CD14-positive monocyte (primary cell): ENCODE data around the gene CEP78. TPM values are rescaled to one million over a fixed set of nuclear protein-coding genes. Genes with fewer than 3 reads are reported as not detected.

Source experiments
- DNase-seq, 3 donors: peaks; one replicate each; pipeline ENCODE4 v3.0.0-alpha.2; 2011 to 2022
- H2AFZ ChIP-seq: 2 replicates; pipeline ENCODE4 v1.6.0; 2012; ENCODE audit warnings: mild to moderate bottlenecking, low read depth, low read length, inconsistent platforms; ENCODE audit not compliant: insufficient read depth, poor library complexity, severe bottlenecking
- H3K27ac ChIP-seq, 2 donors: 1 replicate in 1 of 2; 2 replicates in 1 of 2; pipeline ENCODE4 v1.5.1; 2012 to 2013; ENCODE audit warnings: low read length in 2 of 2, control low read depth in 1 of 2, inconsistent platforms in 1 of 2, low read depth in 1 of 2, mild to moderate bottlenecking in 1 of 2
- H3K27me3 ChIP-seq, 2 donors: one replicate each; pipeline versions ENCODE4 v1.6.0 to v1.6.1; 2011 to 2013; ENCODE audit warnings: low read length in 2 of 2; ENCODE audit not compliant: control insufficient read depth in 2 of 2, insufficient read depth in 2 of 2
- H3K36me3 ChIP-seq, 2 donors: replicated peaks in 1 of 2; 1 replicate in 1 of 2; 2 replicates in 1 of 2; pipeline versions ENCODE4 v1.5.1 to v1.6.1; 2012 to 2013; ENCODE audit warnings: low read length in 2 of 2, control low read depth in 1 of 2, inconsistent platforms in 1 of 2, mild to moderate bottlenecking in 1 of 2; ENCODE audit not compliant: insufficient read depth in 2 of 2, control insufficient read depth in 1 of 2
- H3K4me1 ChIP-seq, 2 donors: 1 replicate in 1 of 2; 2 replicates in 1 of 2; pipeline versions ENCODE4 v1.5.1 to v1.6.1; 2012 to 2013; ENCODE audit warnings: low read length in 2 of 2, control low read depth in 1 of 2, inconsistent platforms in 1 of 2, mild to moderate bottlenecking in 1 of 2, moderate library complexity in 1 of 2; ENCODE audit not compliant: insufficient read depth in 2 of 2, control insufficient read depth in 1 of 2
- H3K4me2 ChIP-seq: replicated peaks from 2 replicates; pipeline ENCODE3; 2012; ENCODE audit warnings: low read length, moderate library complexity, mild to moderate bottlenecking; ENCODE audit not compliant: poor library complexity, severe bottlenecking; ENCODE audit errors: extremely low read depth
- H3K4me3 ChIP-seq, 3 experiments: fragments of 200-600 bp in 1 of 3; sonication (generic) in 1 of 3; replicated peaks in 1 of 3; 1 replicate in 2 of 3; 2 replicates in 1 of 3; pipeline ENCODE4 v1.5.1; 2011 to 2013; ENCODE audit warnings: low read length in 3 of 3, mild to moderate bottlenecking in 3 of 3, control low read depth in 2 of 3, low read depth in 2 of 3, inconsistent platforms in 1 of 3, moderate library complexity in 1 of 3
- H3K79me2 ChIP-seq: 2 replicates; pipeline ENCODE4 v1.6.0; 2012; ENCODE audit warnings: mild to moderate bottlenecking, control low read depth, inconsistent platforms, low read length, moderate library complexity; ENCODE audit not compliant: insufficient read depth
- H3K9ac ChIP-seq: 2 replicates; pipeline ENCODE4 v1.6.0; 2017; ENCODE audit warnings: low read length, mild to moderate bottlenecking; ENCODE audit not compliant: insufficient read depth, poor library complexity, severe bottlenecking
- H3K9me3 ChIP-seq, 2 donors: replicated peaks in 1 of 2; 1 replicate in 1 of 2; 2 replicates in 1 of 2; pipeline versions ENCODE4 v1.5.1 to v1.6.1; 2012 to 2013; ENCODE audit warnings: low read length in 2 of 2, control low read depth in 1 of 2; ENCODE audit not compliant: control insufficient read depth in 1 of 2, insufficient read depth in 1 of 2
- H4K20me1 ChIP-seq: 2 replicates; pipeline ENCODE4 v1.6.0; 2012; ENCODE audit warnings: mild to moderate bottlenecking, low read length, control low read depth, moderate library complexity; ENCODE audit not compliant: insufficient read depth
- H3K27ac Mint-ChIP-seq, 7 donors: one replicate each; pipeline ENCODE4 v1.8.0; 2020; ENCODE audit warnings: mild to moderate bottlenecking in 7 of 7, mixed read lengths in 7 of 7, moderate library complexity in 6 of 7, inconsistent platforms in 2 of 7
- H3K27me3 Mint-ChIP-seq, 3 donors: one replicate each; pipeline ENCODE4 v1.8.0; 2021 to 2022; ENCODE audit warnings: low read depth in 3 of 3, mild to moderate bottlenecking in 3 of 3, mixed read lengths in 3 of 3, moderate library complexity in 3 of 3, inconsistent platforms in 1 of 3
- H3K36me3 Mint-ChIP-seq, 2 donors: one replicate each; pipeline ENCODE4 v1.8.0; 2020; ENCODE audit warnings: mixed read lengths in 2 of 2, inconsistent platforms in 1 of 2, mild to moderate bottlenecking in 1 of 2
- H3K4me1 Mint-ChIP-seq: one replicate; pipeline ENCODE4 v1.8.0; 2020; ENCODE audit warnings: mild to moderate bottlenecking, mixed read lengths
- H3K4me3 Mint-ChIP-seq, 2 donors: one replicate each; pipeline ENCODE4 v1.8.0; 2020; ENCODE audit warnings: mild to moderate bottlenecking in 2 of 2, mixed read lengths in 2 of 2, moderate library complexity in 1 of 2
- H3K9me3 Mint-ChIP-seq, 7 donors: one replicate each; pipeline ENCODE4 v1.8.0; 2020 to 2022; ENCODE audit warnings: mixed read lengths in 7 of 7, mild to moderate bottlenecking in 6 of 7, moderate library complexity in 6 of 7, inconsistent platforms in 2 of 7
- WGBS: methylation state at CpG from one replicate; pipeline ENCODE4 v1.1.5; 2013; ENCODE audit warnings: missing lambda C conversion rate; ENCODE audit not compliant: insufficient coverage; 5-methylcytosine and 5-hydroxymethylcytosine counted together
- intact Hi-C, 2 donors: fragments of 100-400 bp; cut with micrococcal nuclease; formaldehyde crosslinking; loops; one replicate each; pipeline versions ENCODE4 v1.15.0 to v1.15.1; 2023
- polyA plus RNA-seq, 3 donors: library from polyadenylated mRNA; depleted of rRNA in 1 of 3; unstranded in 2 of 3; stranded (reverse) in 1 of 3; fragments of 300-500 nt in 2 of 3; fragments of >200 nt in 1 of 3; fragmentation: Illumina TruSeq in 2 of 3; gene quantifications; 1 replicate in 2 of 3; 2 replicates in 1 of 3; pipeline ENCODE4 v1.2.3, GENCODE V29; 2012 to 2021
- TF ChIP-seq, protein P1 (sequence below): fragments of 200-600 bp; IDR thresholded peaks from one replicate; pipeline ENCODE4 v1.8.0; 2022; ENCODE audit warnings: antibody characterized with exemption, mild to moderate bottlenecking

The CEP78 gene
- polyA plus RNA-seq, 3 donors: 1.7 to 3.3 (median 2.5) TPM

DNA sequence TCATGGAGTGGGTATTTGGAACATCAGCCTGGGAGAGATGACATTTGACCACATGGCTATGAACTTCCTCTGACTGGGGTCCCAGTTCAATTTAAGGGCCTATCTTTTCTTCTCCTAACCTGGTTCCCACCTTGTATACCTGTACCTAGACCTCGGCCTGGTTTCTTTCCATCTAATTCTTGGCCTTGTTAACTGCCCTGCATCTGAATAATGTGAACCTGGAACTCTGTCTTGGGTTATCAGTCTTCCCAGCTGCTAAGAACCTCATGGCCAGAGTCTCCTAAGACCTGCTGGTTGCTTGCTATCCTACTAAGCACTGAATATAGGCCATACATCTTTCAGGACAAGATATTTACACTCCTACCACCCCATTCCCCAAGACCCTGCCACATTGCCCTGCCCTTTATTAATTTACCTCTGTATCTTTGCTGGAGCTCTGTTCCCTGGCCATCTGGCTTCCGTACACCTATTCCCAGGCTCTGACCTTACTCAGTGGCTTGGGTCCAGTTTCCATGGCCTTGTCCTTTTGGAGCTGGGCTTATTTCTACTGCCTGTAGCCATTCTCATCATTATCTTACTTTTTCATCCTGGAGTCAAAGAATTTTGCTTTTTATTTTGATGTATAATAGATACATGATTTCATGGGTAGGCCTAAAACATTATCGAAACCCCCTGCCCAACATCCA lies 67.6 kb downstream of the CEP78 start:
- Histone ChIP-seq H3K4me3 (no peak overlapping the region), H3K9me3 (no peaks in the 10 kb centered on the region), H2AFZ (no peak overlapping the region), H3K79me2 (no peaks in the 10 kb centered on the region), H4K20me1 (no peaks in the 10 kb centered on the region), H3K4me1 (peaks cover 5 to 7% of the 10 kb centered on the region in 2 donors), H3K9ac (no peak overlapping the region), H3K4me2 (no peak overlapping the region), H3K27ac (no peak overlapping the region), H3K36me3 (no peaks in the 10 kb centered on the region), H3K27me3 (peaks cover 4 to 15% of the 10 kb centered on the region in 2 donors)
- peaks cover 7 to 23% (median 18%) of the 10 kb centered on the region in 3 donors for H3K27me3 Mint-ChIP-seq
- intact Hi-C loops: no loop called here
- peaks cover 0 to 7% (median 0%) of the 10 kb centered on the region in 7 donors for H3K9me3 Mint-ChIP-seq
- DNase-seq: no peak
- TF ChIP-seq, protein P1, sequence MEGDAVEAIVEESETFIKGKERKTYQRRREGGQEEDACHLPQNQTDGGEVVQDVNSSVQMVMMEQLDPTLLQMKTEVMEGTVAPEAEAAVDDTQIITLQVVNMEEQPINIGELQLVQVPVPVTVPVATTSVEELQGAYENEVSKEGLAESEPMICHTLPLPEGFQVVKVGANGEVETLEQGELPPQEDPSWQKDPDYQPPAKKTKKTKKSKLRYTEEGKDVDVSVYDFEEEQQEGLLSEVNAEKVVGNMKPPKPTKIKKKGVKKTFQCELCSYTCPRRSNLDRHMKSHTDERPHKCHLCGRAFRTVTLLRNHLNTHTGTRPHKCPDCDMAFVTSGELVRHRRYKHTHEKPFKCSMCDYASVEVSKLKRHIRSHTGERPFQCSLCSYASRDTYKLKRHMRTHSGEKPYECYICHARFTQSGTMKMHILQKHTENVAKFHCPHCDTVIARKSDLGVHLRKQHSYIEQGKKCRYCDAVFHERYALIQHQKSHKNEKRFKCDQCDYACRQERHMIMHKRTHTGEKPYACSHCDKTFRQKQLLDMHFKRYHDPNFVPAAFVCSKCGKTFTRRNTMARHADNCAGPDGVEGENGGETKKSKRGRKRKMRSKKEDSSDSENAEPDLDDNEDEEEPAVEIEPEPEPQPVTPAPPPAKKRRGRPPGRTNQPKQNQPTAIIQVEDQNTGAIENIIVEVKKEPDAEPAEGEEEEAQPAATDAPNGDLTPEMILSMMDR: no peak
- H3K4me1 Mint-ChIP-seq: peaks cover 20% of the 10 kb centered on the region
- 100% methylated on average over 2 of the region's 3 CpGs for WGBS
- peaks cover 4 to 8% of the 10 kb centered on the region in 2 donors for H3K36me3 Mint-ChIP-seq
- H3K27ac Mint-ChIP-seq: peak overlapping the region in 2 of 7 donors; percentile 16 to 28
- no peak overlapping the region for H3K4me3 Mint-ChIP-seq

DNA sequence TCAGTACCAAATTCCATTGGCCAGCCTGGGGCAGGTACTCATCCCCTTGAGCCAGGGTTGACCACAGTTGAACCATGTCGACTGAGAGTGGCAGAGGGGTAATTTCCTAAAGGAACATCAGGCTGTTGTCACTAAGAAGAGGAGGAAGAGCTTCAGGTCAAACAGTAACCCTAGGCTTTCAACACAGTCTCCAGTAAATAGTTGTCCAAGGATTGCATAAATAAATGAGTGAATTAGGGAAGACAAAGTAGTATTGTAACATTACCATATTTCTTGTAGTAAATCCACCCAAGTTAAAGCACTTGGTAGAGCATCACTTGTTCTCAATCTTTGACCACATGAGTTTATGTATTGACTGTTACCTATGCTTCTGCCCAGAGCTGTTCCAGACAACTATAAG lies 68.5 kb downstream of the CEP78 start:
- Histone ChIP-seq H3K27me3 (peaks cover 0 to 7% of the 10 kb centered on the region in 2 donors), H3K9me3 (no peaks in the 10 kb centered on the region), H3K79me2 (no peaks in the 10 kb centered on the region), H2AFZ (no peak overlapping the region), H4K20me1 (no peaks in the 10 kb centered on the region), H3K27ac (no peak overlapping the region), H3K9ac (no peak overlapping the region), H3K4me2 (no peak overlapping the region), H3K4me3 (no peak overlapping the region), H3K4me1 (peaks cover 5 to 7% of the 10 kb centered on the region in 2 donors), H3K36me3 (no peaks in the 10 kb centered on the region)
- no peak for DNase-seq
- WGBS: no CpG with 5 or more reads among the region's 1 CpG
- TF ChIP-seq, protein P1: no peak
- H3K27me3 Mint-ChIP-seq: peaks cover 1 to 14% (median 11%) of the 10 kb centered on the region in 3 donors
- peaks cover 0 to 3% (median 0%) of the 10 kb centered on the region in 7 donors for H3K9me3 Mint-ChIP-seq
- peak overlapping the region in 2 of 7 donors; percentile 59 to 74 for H3K27ac Mint-ChIP-seq
- peaks cover 8 to 11% of the 10 kb centered on the region in 2 donors for H3K36me3 Mint-ChIP-seq
- intact Hi-C loops: no loop called here
- peaks cover 20% of the 10 kb centered on the region for H3K4me1 Mint-ChIP-seq
- H3K4me3 Mint-ChIP-seq: no peak overlapping the region
